Mesendoderm (in vitro differentiated cells): ENCODE measurements around the gene USP32.
"Not testable (repeated sequence)": the region's sequence is repeated elsewhere in the genome, so short reads cannot be mapped to it uniquely, and the experiment has no call there.

Source experiments
- DNase-seq: peaks from one replicate; pipeline ENCODE4 v3.0.0; 2013
- H2AK5ac ChIP-seq: 2 replicates; pipeline ENCODE4 v1.6.1; 2013; ENCODE audit warnings: low read length, inconsistent platforms
- H2BK120ac ChIP-seq: 2 replicates; pipeline ENCODE4 v1.6.1; 2013; ENCODE audit warnings: low read depth, mild to moderate bottlenecking, low read length, moderate library complexity, mixed read lengths
- H2BK15ac ChIP-seq: replicated peaks from 2 replicates; pipeline ENCODE4 v1.6.1; 2013; ENCODE audit warnings: low read depth, mild to moderate bottlenecking, moderate library complexity
- H2BK5ac ChIP-seq: 2 replicates; pipeline ENCODE4 v1.6.1; 2013; ENCODE audit warnings: low read length, inconsistent platforms
- H3K18ac ChIP-seq: 2 replicates; pipeline ENCODE4 v1.6.1; 2013; ENCODE audit warnings: mild to moderate bottlenecking, low read length, mixed read lengths
- H3K23ac ChIP-seq: one replicate; pipeline ENCODE4 v1.6.1; 2013; ENCODE audit warnings: low read length
- H3K27ac ChIP-seq: 2 replicates; pipeline ENCODE4 v1.5.1; 2013; ENCODE audit warnings: low read depth, mild to moderate bottlenecking, inconsistent platforms, low read length, moderate library complexity
- H3K27me3 ChIP-seq: 2 replicates; pipeline ENCODE4 v1.6.1; 2013; ENCODE audit warnings: low read length, control low read depth, mild to moderate bottlenecking, inconsistent platforms; ENCODE audit not compliant: insufficient read depth, poor library complexity
- H3K36me3 ChIP-seq: 2 replicates; pipeline ENCODE4 v1.6.1; 2013; ENCODE audit warnings: low read length, inconsistent platforms; ENCODE audit not compliant: control insufficient read depth, insufficient read depth
- H3K4ac ChIP-seq: one replicate; pipeline ENCODE4 v1.6.1; 2013; ENCODE audit warnings: low read depth, mild to moderate bottlenecking, low read length, moderate library complexity
- H3K4me1 ChIP-seq: 2 replicates; pipeline ENCODE4 v1.6.1; 2013; ENCODE audit warnings: low read depth, low read length, inconsistent platforms; ENCODE audit not compliant: control insufficient read depth
- H3K4me2 ChIP-seq: 2 replicates; pipeline ENCODE4 v1.6.1; 2013; ENCODE audit warnings: low read length
- H3K4me3 ChIP-seq: 2 replicates; pipeline ENCODE4 v1.5.1; 2013; ENCODE audit warnings: mild to moderate bottlenecking, low read length
- H3K56ac ChIP-seq: one replicate; pipeline ENCODE4 v1.6.1; 2013; ENCODE audit warnings: low read length
- H3K79me1 ChIP-seq: 2 replicates; pipeline ENCODE4 v1.6.1; 2013; ENCODE audit warnings: low read length, inconsistent platforms
- H3K79me2 ChIP-seq: 2 replicates; pipeline ENCODE4 v1.6.1; 2013; ENCODE audit warnings: mild to moderate bottlenecking, low read length; ENCODE audit not compliant: control insufficient read depth, insufficient read depth
- H3K9ac ChIP-seq: 2 replicates; pipeline ENCODE4 v1.6.1; 2013; ENCODE audit warnings: low read length, inconsistent platforms
- H4K5ac ChIP-seq: one replicate; pipeline ENCODE4 v1.6.1; 2013; ENCODE audit warnings: low read length
- H4K8ac ChIP-seq: one replicate; pipeline ENCODE4 v1.6.1; 2013; ENCODE audit warnings: low read depth, mild to moderate bottlenecking, control low read depth, low read length, moderate library complexity
- WGBS: extraction: QIAGEN DNeasy Blood & Tissue Kit; methylation state at CpG from one replicate; pipeline ENCODE4 v1.1.7; 2013; ENCODE audit warnings: low lambda C conversion rate, missing lambda C conversion rate; ENCODE audit not compliant: insufficient coverage; ENCODE audit errors: extremely low coverage; 5-methylcytosine and 5-hydroxymethylcytosine counted together

USP32 gene

GRCh38 chr17:60223456-60223855 is 168.5 kb downstream of the USP32 start:
- Histone ChIP-seq H3K4me3 (no peak overlapping the region), H3K18ac (no peak overlapping the region), H3K4me2 (no peak overlapping the region), H3K36me3 (no peaks in the 10 kb centered on the region), H3K27me3 (no peaks in the 10 kb centered on the region), H3K23ac (no peak overlapping the region), H3K4ac (no peak overlapping the region), H3K79me1 (no peaks in the 10 kb centered on the region), H2AK5ac (no peak overlapping the region), H3K79me2 (no peaks in the 10 kb centered on the region), H4K5ac (no peak overlapping the region), H3K9ac (no peak overlapping the region), H3K56ac (no peak overlapping the region), H3K4me1 (no peaks in the 10 kb centered on the region), H2BK5ac (no peak overlapping the region), H2BK120ac (no peak overlapping the region), H3K27ac (no peak overlapping the region), H2BK15ac (no peak overlapping the region), H4K8ac (no peak overlapping the region)
- no CpG with 5 or more reads among the region's 1 CpG for WGBS
- DNase-seq: no peak

GRCh38 chr17:60218774-60219173 is 173.2 kb downstream of the USP32 start:
- H2BK120ac ChIP-seq, H2BK5ac ChIP-seq, H3K36me3 ChIP-seq, H3K4me2 ChIP-seq, H4K8ac ChIP-seq, DNase-seq, H3K4ac ChIP-seq, H3K23ac ChIP-seq, H3K9ac ChIP-seq, H3K56ac ChIP-seq, H4K5ac ChIP-seq, H2BK15ac ChIP-seq, H3K18ac ChIP-seq, H3K27ac ChIP-seq, H3K79me2 ChIP-seq, H3K4me3 ChIP-seq, H2AK5ac ChIP-seq, H3K79me1 ChIP-seq, H3K27me3 ChIP-seq, H3K4me1 ChIP-seq: not testable (repeated sequence)
- no CpG with 5 or more reads among the region's 2 CpGs for WGBS

DNA sequence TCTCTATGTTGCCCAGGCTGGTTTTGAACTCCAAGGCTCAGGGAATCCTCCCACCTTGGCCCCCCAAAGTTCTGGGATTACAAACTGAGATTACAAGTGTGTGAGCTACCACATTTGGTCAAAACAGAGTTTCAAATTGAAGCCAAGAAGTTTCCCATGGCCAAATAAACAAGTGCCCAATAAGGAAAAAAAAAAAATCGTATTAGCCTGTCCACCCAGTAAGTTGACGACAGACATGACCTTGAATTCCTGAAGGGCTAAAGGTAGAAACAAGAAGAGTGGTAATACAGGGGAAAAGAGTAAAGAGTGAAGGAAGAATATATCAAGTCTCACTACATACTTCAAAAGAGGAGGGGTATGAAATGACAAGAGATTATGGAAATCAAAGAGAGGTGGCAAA is 176.0 kb downstream of the USP32 start:
- not testable (repeated sequence) for H3K27me3 ChIP-seq, H3K23ac ChIP-seq, H3K56ac ChIP-seq, H2AK5ac ChIP-seq, H2BK15ac ChIP-seq, H2BK5ac ChIP-seq, H3K4ac ChIP-seq, H3K79me1 ChIP-seq, H3K79me2 ChIP-seq, H4K5ac ChIP-seq, H3K36me3 ChIP-seq, DNase-seq, H4K8ac ChIP-seq, H3K4me2 ChIP-seq, H3K4me1 ChIP-seq, H3K9ac ChIP-seq, H3K4me3 ChIP-seq, H3K27ac ChIP-seq, H3K18ac ChIP-seq, H2BK120ac ChIP-seq
- no CpG with 5 or more reads among the region's 2 CpGs for WGBS

GRCh38 chr17:60211282-60211681 is 180.7 kb downstream of the USP32 start:
- H2BK15ac ChIP-seq, H3K18ac ChIP-seq, H2BK120ac ChIP-seq, H3K79me1 ChIP-seq, H3K36me3 ChIP-seq, H2AK5ac ChIP-seq, H3K4ac ChIP-seq, H3K4me3 ChIP-seq, H3K23ac ChIP-seq, H3K27me3 ChIP-seq, H3K4me1 ChIP-seq, H3K4me2 ChIP-seq, DNase-seq, H2BK5ac ChIP-seq, H4K8ac ChIP-seq, H3K79me2 ChIP-seq, H3K56ac ChIP-seq, H4K5ac ChIP-seq, H3K27ac ChIP-seq, H3K9ac ChIP-seq: not testable (repeated sequence)

DNA sequence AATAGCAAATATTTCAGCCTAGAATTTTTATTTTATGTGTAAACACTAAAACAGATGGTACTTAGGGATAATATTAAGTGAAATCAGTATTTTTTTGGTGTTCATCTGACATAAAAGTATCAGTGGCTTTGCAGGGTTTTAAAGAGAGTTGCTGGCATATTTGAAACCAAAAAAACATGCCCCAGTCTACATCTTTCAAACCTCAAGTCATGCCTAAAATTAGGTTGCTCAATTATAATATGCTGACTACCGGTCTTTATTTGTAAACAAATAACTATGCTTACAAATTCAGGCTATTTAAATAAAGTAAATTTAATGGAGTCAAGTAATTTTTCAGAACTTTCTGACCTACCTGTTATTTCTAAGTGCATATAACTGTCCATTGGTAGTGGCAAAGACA is 183.6 kb downstream of the USP32 start:
- H3K4me2 ChIP-seq, H2BK15ac ChIP-seq, DNase-seq, H3K4me1 ChIP-seq, H2BK5ac ChIP-seq, H3K79me1 ChIP-seq, H2BK120ac ChIP-seq, H3K4me3 ChIP-seq, H2AK5ac ChIP-seq, H3K4ac ChIP-seq, H3K23ac ChIP-seq, H3K9ac ChIP-seq, H3K27me3 ChIP-seq, H3K79me2 ChIP-seq, H3K36me3 ChIP-seq, H4K8ac ChIP-seq, H4K5ac ChIP-seq, H3K27ac ChIP-seq, H3K18ac ChIP-seq, H3K56ac ChIP-seq: not testable (repeated sequence)
- WGBS: no CpG with 5 or more reads among the region's 1 CpG

DNA sequence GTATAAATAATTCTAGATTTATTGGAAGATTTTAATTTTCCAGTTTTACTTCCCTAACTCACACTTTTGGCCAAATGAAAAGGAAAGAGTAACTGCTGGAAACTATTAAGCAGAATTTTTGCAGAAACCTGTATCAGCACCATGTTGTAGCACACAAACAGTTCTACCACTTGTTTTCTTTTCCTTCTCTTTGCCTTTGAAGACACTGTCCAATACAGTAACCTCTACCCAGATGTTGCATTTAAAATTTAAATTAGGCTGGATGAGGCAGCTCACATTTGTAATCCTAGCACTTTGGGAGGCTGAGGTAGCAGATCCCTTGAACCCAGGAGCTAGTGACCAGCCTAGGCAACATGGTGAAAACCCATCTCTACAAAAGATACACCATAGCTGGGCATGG is 186.2 kb downstream of the USP32 start:
- not testable (repeated sequence) for H3K4ac ChIP-seq, H2BK120ac ChIP-seq, H2BK5ac ChIP-seq, H3K4me1 ChIP-seq, H3K27ac ChIP-seq, H2AK5ac ChIP-seq, H4K8ac ChIP-seq, H2BK15ac ChIP-seq, H4K5ac ChIP-seq, H3K4me2 ChIP-seq, DNase-seq, H3K23ac ChIP-seq, H3K79me2 ChIP-seq, H3K4me3 ChIP-seq, H3K56ac ChIP-seq, H3K18ac ChIP-seq, H3K79me1 ChIP-seq, H3K9ac ChIP-seq, H3K27me3 ChIP-seq, H3K36me3 ChIP-seq
